Activated CD4-positive, alpha-beta T cell treated with anti-CD3 and anti-CD28 coated beads, Interleukin-2, amount 10 ng/mL, durations not matched to agents 7 days and 5 days (primary cell): Measurements from ENCODE around the gene CCSER1. TPM values are rescaled to one million over a fixed set of nuclear protein-coding genes. Genes with fewer than 3 reads are reported as not detected.
"Not testable (repeated sequence)": the region's sequence is repeated elsewhere in the genome, so short reads cannot be mapped to it uniquely, and the experiment has no call there.

ENCODE experiments used
- CTCF ChIA-PET: fragments of 350-600 bp; sonication (Branson Sonifier 250); formaldehyde crosslinking; loops from one replicate; lab custom pipeline; 2021; ENCODE audit warnings: antibody characterized with exemption; lab: Charles Lee
- POLR2A ChIA-PET: fragments of 350-600 bp; sonication (Branson Sonifier 250); formaldehyde crosslinking; loops from one replicate; lab custom pipeline; 2021; ENCODE audit warnings: antibody characterized with exemption; lab: Charles Lee
- DNase-seq: peaks from one replicate; pipeline ENCODE4 v3.0.0-alpha.2; 2020
- H3K27ac Mint-ChIP-seq: one replicate; pipeline ENCODE4 v1.8.0; 2021; ENCODE audit warnings: mild to moderate bottlenecking, moderate library complexity, mixed read lengths
- H3K27me3 Mint-ChIP-seq: one replicate; pipeline ENCODE4 v1.8.0; 2021; ENCODE audit warnings: mixed read lengths
- H3K36me3 Mint-ChIP-seq: one replicate; pipeline ENCODE4 v1.8.0; 2021; ENCODE audit warnings: low read depth, mixed read lengths
- H3K4me1 Mint-ChIP-seq: one replicate; pipeline ENCODE4 v1.8.0; 2021; ENCODE audit warnings: mixed read lengths
- H3K4me3 Mint-ChIP-seq: one replicate; pipeline ENCODE4 v1.8.0; 2021; ENCODE audit warnings: mild to moderate bottlenecking, moderate library complexity, mixed read lengths
- H3K9me3 Mint-ChIP-seq: one replicate; pipeline ENCODE4 v1.8.0; 2021; ENCODE audit warnings: mixed read lengths
- total RNA-seq, 2 experiments: library from RNA; stranded (reverse); gene quantifications; one replicate each; pipeline ENCODE4 v1.2.3, GENCODE V29; 2021

Gene CCSER1
- total RNA-seq, 2 experiments from 2014 or later = 0.15 TPM; not detected in 1

DNA sequence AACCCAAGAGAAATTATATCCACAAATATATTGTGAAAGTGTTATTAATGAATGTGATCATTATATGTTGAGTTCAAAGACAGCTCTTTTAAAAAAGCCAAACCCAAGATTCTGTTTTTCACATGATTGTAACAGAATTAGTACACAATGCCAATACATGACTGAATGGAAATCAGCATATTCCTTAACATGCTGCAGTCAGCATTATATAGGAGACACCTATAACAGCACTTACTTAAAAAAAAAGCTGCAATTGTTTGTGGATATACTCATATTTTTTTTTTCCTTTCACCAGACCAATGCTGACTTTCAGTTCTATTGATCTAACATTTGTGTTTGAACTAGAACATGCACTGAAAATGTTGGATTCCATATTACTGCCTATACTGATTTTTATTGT lies 165.2 kb downstream of the CCSER1 start:
- no peaks in the 10 kb centered on the region for H3K36me3 Mint-ChIP-seq

DNA sequence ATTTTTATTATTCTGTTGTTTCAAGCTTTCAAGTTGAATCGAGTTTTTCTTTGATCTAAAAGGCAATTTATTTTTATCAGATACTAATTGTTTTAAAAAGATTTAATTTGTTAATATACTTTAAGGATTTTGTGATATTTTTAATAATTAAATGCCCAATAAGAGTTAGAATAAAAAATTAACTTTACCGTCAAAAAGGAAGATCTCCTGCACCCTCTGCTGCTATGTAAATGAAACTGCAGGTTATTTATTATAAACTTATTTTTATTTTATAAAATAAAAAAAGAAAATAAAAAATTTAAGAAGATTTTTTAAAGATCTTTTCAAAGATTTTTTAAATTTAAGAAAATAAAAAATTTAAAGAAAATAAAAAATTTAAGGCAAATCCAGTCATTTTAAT lies 166.1 kb downstream of the CCSER1 start:
- CTCF ChIA-PET = no interaction called here
- no peaks in the 10 kb centered on the region for H3K36me3 Mint-ChIP-seq
- H3K27ac Mint-ChIP-seq = no peak overlapping the region
- H3K4me1 Mint-ChIP-seq = no peaks in the 10 kb centered on the region
- peaks cover 6% of the 10 kb centered on the region for H3K27me3 Mint-ChIP-seq
- POLR2A ChIA-PET = no interaction called here
- H3K4me3 Mint-ChIP-seq = no peak overlapping the region
- H3K9me3 Mint-ChIP-seq = no peaks in the 10 kb centered on the region
- DNase-seq = no peak

More for the DNA sequence above, 165.2 kb downstream of the CCSER1 start:
- Mint-ChIP-seq H3K27ac (no peak overlapping the region), H3K9me3 (no peaks in the 10 kb centered on the region), H3K4me3 (no peak overlapping the region), H3K4me1 (no peaks in the 10 kb centered on the region), H3K27me3 (peaks cover 8% of the 10 kb centered on the region)
- ChIA-PET POLR2A (no interaction called here), CTCF (no interaction called here)
- no peak for DNase-seq

DNA sequence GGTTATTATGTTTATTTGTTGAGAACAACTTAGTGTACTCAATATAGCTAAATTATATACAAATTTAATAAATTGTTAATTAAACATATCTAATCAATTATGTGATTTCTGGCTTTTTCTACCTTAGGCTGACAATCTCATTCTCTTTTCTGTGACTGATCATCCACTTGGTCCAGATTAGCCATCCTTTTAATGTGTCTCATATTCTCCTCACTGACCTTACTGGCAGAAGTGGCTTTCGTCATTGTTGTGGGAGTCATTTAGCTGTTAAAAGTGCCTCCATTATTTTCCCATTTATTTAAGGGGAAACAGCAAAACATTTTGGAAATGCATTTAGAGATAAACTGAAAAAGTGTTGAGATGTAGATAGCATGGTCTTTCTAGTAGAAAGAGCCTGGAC lies 172.2 kb downstream of the CCSER1 start:
- CTCF ChIA-PET = no interaction called here
- Mint-ChIP-seq H3K4me1 (no peaks in the 10 kb centered on the region), H3K27ac (no peak overlapping the region), H3K36me3 (no peaks in the 10 kb centered on the region), H3K27me3 (peaks cover 1% of the 10 kb centered on the region), H3K4me3 (no peak overlapping the region), H3K9me3 (no peaks in the 10 kb centered on the region)
- no peak for DNase-seq
- POLR2A ChIA-PET = no interaction called here

DNA sequence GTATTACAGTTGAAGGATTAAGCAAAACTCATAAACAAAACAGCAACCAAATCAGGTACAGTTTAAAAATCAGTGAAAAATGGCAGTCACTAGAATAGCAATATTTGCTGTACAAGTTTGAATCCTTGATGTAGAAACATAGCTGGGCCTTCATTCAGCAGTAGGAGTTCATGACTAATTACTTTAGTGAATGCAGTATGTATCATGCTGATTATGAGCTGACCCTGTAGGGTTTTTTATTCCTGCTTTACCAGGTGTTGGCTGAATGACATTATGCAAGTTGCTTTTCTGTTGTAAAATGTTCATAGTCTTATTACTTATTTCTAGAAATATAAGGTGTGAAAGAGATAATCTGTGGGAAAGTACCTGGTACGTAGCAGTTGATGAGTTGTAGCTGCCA lies 179.6 kb downstream of the CCSER1 start:
- no peak for DNase-seq
- POLR2A ChIA-PET = no interaction called here
- no peaks in the 10 kb centered on the region for H3K27me3 Mint-ChIP-seq
- H3K4me3 Mint-ChIP-seq = no peak overlapping the region
- no peaks in the 10 kb centered on the region for H3K36me3 Mint-ChIP-seq
- H3K9me3 Mint-ChIP-seq = no peaks in the 10 kb centered on the region
- no peaks in the 10 kb centered on the region for H3K4me1 Mint-ChIP-seq
- H3K27ac Mint-ChIP-seq = no peak overlapping the region
- CTCF ChIA-PET = no interaction called here

DNA sequence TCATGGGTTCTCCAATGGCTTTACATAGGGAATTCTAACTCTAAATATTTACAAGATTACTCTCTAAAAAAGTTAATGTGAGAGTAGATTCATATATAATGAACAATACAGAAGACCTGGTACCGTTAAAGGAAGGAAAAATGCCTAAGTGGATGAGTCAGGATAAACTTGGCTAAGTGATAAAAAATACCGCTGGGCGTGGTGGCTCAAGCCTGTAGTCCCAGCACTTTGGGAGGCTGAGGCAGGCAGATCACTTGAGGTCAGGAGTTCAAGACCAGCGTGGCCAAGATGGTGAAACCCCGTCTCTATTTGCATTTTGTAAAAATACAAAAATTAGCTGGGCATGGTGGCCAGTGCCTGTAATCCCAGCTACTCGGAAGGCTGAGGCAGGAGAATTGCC lies 189.9 kb downstream of the CCSER1 start:
- H3K4me1 Mint-ChIP-seq, H3K4me3 Mint-ChIP-seq, POLR2A ChIA-PET, H3K36me3 Mint-ChIP-seq, H3K27me3 Mint-ChIP-seq, H3K9me3 Mint-ChIP-seq, CTCF ChIA-PET, DNase-seq, H3K27ac Mint-ChIP-seq: not testable (repeated sequence)

DNA sequence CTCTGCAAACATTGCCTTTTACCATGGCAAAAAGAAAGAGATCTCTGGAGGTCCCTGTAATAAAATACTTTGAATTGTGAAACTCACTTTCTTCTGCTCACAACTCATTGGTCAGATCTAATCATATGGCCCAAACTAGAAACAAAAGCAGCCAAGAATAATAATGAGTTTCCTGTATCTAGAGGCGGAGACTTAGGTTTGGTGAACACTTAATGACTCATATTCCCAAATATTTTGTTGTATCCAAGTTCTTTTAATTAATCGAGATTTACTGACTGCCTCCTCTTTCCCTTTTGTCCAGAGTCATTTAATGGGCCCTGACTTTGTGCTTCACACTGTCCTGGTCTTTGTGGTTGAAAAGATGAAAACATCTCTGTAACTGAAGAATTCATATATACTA lies 190.6 kb downstream of the CCSER1 start:
- DNase-seq = no peak
- H3K27ac Mint-ChIP-seq = no peak overlapping the region
- no peaks in the 10 kb centered on the region for H3K36me3 Mint-ChIP-seq
- H3K4me3 Mint-ChIP-seq = no peak overlapping the region
- H3K27me3 Mint-ChIP-seq = no peaks in the 10 kb centered on the region
- ChIA-PET POLR2A (no interaction called here), CTCF (no interaction called here)
- no peaks in the 10 kb centered on the region for H3K9me3 Mint-ChIP-seq
- no peaks in the 10 kb centered on the region for H3K4me1 Mint-ChIP-seq

DNA sequence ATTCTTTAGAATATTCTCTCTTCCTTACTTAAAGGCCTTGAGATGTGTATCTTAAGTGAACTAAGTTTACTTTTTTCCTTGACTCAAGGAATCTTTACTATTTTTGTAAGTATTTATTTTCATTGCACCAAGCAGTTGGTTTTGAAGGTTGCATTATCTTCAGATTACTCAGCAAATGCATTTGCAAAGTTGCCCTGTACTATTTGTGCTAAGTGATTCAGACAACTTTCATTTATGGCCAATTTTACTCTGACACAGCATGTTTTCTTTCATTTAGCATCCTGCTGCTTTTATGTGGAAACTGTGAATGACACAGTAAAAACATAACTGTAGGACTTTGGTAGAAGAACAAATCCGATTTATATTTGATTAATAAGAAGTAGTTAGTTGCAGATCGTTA lies 191.0 kb downstream of the CCSER1 start:
- no peak overlapping the region for H3K4me3 Mint-ChIP-seq
- no peaks in the 10 kb centered on the region for H3K9me3 Mint-ChIP-seq
- POLR2A ChIA-PET = no interaction called here
- no peaks in the 10 kb centered on the region for H3K36me3 Mint-ChIP-seq
- CTCF ChIA-PET = no interaction called here
- H3K27me3 Mint-ChIP-seq = no peaks in the 10 kb centered on the region
- no peak for DNase-seq
- no peak overlapping the region for H3K27ac Mint-ChIP-seq
- H3K4me1 Mint-ChIP-seq = no peaks in the 10 kb centered on the region

DNA sequence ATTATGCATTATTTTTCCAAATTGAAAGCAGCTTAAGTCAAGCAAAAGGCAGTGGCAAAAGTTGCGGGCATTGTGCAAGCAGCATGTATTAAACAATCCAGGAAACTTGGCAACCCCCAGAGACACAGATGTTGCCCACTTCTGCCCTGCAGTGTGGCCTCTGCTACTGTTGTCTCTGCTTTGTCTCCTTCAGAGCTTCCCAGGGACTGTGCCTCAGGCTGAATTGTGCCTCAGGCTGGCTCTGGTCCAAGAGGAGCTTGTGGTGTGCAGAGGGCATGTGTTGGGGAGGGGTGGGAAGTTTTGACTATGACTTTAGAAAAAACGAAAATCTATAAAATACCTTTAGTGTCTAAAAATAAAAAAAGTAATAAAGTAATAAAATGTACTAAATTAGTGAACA lies 201.4 kb downstream of the CCSER1 start:
- Mint-ChIP-seq H3K9me3 (peaks cover 1% of the 10 kb centered on the region), H3K4me3 (no peak overlapping the region), H3K4me1 (no peaks in the 10 kb centered on the region), H3K27me3 (no peaks in the 10 kb centered on the region), H3K36me3 (no peaks in the 10 kb centered on the region), H3K27ac (no peak overlapping the region)
- ChIA-PET CTCF (no interaction called here), POLR2A (no interaction called here)
- no peak for DNase-seq

DNA sequence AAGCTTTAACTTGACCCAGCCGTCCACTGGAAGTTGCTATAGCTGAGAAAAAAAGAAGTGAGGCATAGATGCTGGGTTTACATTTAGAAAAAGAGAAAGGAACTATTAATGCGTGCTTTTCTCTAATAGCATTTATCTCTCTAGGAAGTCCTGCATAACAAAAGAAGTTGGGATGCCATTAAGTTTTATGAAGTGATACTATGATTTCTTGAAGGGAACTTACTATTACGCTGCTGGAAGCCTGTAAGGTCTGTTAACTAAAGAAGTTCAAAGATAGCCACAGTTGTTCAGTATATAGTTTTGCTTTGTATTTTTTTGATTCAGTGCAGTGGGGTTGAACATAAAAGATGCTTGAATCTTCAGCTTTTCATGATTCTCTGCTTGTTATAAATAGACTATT lies 203.4 kb downstream of the CCSER1 start:
- Mint-ChIP-seq H3K4me1 (no peaks in the 10 kb centered on the region), H3K27ac (no peak overlapping the region), H3K4me3 (no peak overlapping the region), H3K27me3 (no peaks in the 10 kb centered on the region), H3K9me3 (no peaks in the 10 kb centered on the region), H3K36me3 (no peaks in the 10 kb centered on the region)
- POLR2A ChIA-PET = no interaction called here
- CTCF ChIA-PET = no interaction called here
- no peak for DNase-seq

DNA sequence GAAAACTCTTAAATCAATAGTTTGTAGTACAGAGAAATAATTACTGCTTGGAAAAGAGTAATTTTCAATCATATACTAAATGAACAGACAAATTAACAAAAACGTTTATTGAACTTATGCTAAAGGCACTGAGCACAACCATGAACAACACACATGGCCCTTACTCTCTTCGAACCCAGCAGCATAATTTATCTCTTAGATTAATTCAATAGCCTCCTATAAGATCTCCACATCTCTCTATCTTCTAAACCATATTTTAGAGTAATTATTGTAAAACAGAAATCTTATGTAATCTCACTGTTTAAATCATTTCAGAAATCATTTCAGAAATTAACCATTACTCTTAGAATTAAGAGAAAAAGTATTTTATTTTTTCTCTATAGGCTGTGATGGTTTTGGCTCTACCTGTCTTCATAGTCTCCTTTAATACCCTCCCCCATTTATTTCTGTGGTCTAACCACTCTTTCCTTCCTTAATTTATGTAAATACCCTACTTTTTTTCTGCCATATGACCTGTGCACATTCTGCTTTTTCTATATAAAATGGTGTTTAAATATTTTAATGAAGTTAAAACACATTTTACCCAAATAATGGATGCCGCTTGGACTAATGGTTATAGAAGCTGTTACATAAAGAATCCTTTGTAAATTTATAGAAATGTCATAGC lies 218.5 kb downstream of the CCSER1 start:
- Mint-ChIP-seq H3K4me3 (no peak overlapping the region), H3K27ac (no peak overlapping the region), H3K4me1 (no peaks in the 10 kb centered on the region), H3K27me3 (no peaks in the 10 kb centered on the region), H3K9me3 (no peaks in the 10 kb centered on the region), H3K36me3 (no peaks in the 10 kb centered on the region)
- ChIA-PET POLR2A (no interaction called here), CTCF (no interaction called here)
- no peak for DNase-seq

DNA sequence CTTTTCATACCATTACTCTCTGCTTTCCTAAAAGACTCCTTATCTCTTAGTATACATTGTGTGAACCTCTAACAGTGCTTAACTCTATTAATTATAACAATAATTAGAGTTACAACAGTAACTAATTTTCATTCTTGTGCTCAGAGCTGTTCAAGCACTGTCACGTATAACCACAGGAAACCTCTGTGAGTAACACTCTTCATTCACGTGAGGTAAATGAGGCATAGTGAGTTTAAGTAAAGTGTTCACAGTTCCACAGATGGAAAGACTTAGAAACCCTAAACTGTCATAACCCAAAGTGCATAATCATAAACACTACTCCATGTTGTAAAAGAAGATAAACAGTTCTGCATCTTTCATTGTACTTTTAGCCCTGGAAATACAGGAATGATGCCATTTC lies 222.4 kb downstream of the CCSER1 start:
- H3K36me3 Mint-ChIP-seq = no peaks in the 10 kb centered on the region
- H3K27me3 Mint-ChIP-seq = no peaks in the 10 kb centered on the region
- no peak overlapping the region for H3K4me3 Mint-ChIP-seq
- H3K27ac Mint-ChIP-seq = no peak overlapping the region
- ChIA-PET POLR2A (no interaction called here), CTCF (no interaction called here)
- no peaks in the 10 kb centered on the region for H3K9me3 Mint-ChIP-seq
- no peaks in the 10 kb centered on the region for H3K4me1 Mint-ChIP-seq
- no peak for DNase-seq

DNA sequence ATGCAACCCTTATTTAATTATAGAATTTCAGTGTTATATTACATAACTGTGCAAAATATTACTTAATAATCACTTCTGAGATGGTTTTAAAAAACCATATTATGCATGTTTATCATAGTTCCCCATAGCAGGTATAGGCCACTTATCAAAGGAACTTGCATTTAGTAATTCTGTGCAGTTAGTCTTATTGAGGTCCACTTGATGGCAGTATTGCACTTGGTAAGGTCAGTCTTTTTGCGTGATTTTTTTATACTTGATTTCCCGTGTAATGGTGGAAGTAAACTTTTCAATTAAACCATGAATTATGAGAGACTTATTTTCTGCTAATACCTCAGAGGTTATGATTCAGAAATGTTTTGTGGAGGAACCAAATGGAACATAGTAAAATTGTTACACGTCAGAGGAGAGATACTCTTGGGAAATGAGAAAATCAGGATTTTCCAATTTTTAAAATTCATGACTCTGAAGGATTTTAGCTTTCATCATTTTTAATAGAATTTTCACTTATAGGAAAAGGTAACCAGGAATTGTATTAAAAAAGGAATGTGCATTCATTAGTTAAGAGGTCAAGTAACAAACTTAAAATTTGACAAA lies 230.0 kb downstream of the CCSER1 start:
- Mint-ChIP-seq H3K9me3 (no peaks in the 10 kb centered on the region), H3K4me3 (no peak overlapping the region), H3K27ac (no peak overlapping the region), H3K36me3 (no peaks in the 10 kb centered on the region), H3K4me1 (no peaks in the 10 kb centered on the region), H3K27me3 (no peaks in the 10 kb centered on the region)
- POLR2A ChIA-PET = no interaction called here
- no peak for DNase-seq
- CTCF ChIA-PET = no interaction called here

DNA sequence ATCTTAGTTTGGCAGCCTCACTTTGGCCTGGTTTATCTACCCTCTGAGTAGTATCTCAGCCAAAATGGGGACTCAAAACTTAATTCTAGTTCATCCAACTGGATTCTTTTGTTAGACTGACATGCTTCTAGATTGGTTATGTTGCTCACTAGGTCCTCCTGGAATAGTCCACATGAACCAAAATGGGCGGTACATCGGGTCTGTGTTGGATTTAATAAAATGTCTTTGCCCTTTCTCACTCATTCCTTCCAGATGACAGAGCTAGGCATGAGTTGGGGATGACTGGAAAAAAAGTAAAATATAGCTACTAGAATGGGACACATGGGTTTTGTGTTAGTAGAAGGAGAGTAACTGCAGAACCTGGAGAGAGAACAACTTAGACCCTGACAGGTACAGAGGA lies 247.9 kb downstream of the CCSER1 start:
- Mint-ChIP-seq H3K9me3 (no peaks in the 10 kb centered on the region), H3K27ac (no peak overlapping the region), H3K27me3 (no peaks in the 10 kb centered on the region), H3K4me1 (no peaks in the 10 kb centered on the region), H3K4me3 (no peak overlapping the region), H3K36me3 (no peaks in the 10 kb centered on the region)
- POLR2A ChIA-PET = interaction anchor here (0.7 kb wide), 1 partner anchor 561 kb away, joined by 3 read pairs; no protein-coding TSS in a partner anchor
- no peak for DNase-seq
- CTCF ChIA-PET = interaction anchor here (0.6 kb wide), 1 partner anchor 531 kb away, joined by 3 read pairs; no protein-coding TSS in a partner anchor

DNA sequence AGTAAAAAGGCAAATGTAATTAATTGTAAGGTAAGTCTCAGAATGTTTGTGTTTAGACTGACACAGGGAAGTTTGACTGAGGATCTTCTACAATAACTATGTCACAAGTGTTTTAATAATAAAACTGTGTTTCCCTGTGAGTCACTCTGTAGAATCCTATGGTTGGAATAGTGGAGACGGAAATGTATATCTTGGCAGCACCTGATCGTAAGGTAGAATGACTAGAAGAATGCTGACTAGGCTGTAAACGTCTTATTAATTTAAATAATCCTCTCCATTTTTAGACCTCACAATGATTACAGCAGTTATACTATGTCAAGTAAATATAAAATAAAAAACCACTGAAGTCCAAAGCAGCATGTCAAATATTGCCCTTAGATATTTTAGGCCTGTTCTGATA lies 266.0 kb downstream of the CCSER1 start:
- H3K27ac Mint-ChIP-seq = no peak overlapping the region
- H3K9me3 Mint-ChIP-seq = no peaks in the 10 kb centered on the region
- no peak for DNase-seq
- no peaks in the 10 kb centered on the region for H3K4me1 Mint-ChIP-seq
- H3K27me3 Mint-ChIP-seq = no peaks in the 10 kb centered on the region
- POLR2A ChIA-PET = no interaction called here
- no peaks in the 10 kb centered on the region for H3K36me3 Mint-ChIP-seq
- H3K4me3 Mint-ChIP-seq = no peak overlapping the region
- CTCF ChIA-PET = no interaction called here
